ENCODE measurements around the gene SDK1.
A peak's percentile ranks its signal among the peaks of the same experiment; 100 is the strongest.

SDK1 gene

GRCh38 chr7:4003503-4003902, 702.5 kb downstream of the SDK1 start:
- H3K4me1 ChIP-seq (ENCODE audit: insufficient read depth, poor library complexity, severe bottlenecking) = no peaks in the 10 kb centered on the region
- no peak overlapping the region for H3K4me3 ChIP-seq (ENCODE audit: severe bottlenecking)
- no peaks in the 10 kb centered on the region for H3K27me3 ChIP-seq (ENCODE audit: insufficient read depth, poor library complexity, severe bottlenecking)
- ATAC-seq (ENCODE audit: low read depth) = no peak
- H3K36me3 ChIP-seq (ENCODE audit: low read depth) = no peaks in the 10 kb centered on the region
- DNase-seq (ENCODE audit: low spot score) = no peak
- H3K27ac ChIP-seq (ENCODE audit: poor library complexity, severe bottlenecking) = no peak overlapping the region
- no peaks in the 10 kb centered on the region for H3K9me3 ChIP-seq (ENCODE audit: severe bottlenecking)
- no peak for TF ChIP-seq CTCF (IDR thresholded peaks at IDR 0.05; ENCODE audit: poor library complexity, severe bottlenecking)

DNA sequence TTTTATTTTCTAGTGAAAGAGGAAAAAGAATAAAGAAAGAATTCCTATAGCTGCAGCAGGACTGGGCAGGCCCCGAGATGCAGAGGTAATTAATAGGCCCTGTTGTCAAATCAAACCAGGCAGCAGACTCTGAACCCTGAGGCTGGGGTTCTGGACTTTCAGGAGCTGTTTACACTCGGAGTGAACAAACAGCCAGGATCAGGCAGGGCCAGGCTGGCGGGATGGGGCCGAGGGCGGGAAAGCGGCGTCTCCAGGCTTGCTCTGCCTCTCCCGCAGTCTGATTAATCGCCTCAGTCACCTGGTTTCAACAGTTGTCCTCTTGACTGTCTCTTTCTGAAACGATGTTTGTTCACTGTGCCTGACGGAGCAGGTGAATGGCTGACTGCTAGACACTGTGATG, 705.6 kb downstream of the SDK1 start:
- no peak overlapping the region for H3K4me3 ChIP-seq (ENCODE audit: severe bottlenecking)

GRCh38 chr7:4009211-4010060, 708.4 kb downstream of the SDK1 start:
- Histone ChIP-seq H3K27ac (ENCODE audit: poor library complexity, severe bottlenecking) (no peak overlapping the region), H3K27me3 (ENCODE audit: insufficient read depth, poor library complexity, severe bottlenecking) (no peaks in the 10 kb centered on the region), H3K4me3 (ENCODE audit: severe bottlenecking) (no peak overlapping the region), H3K36me3 (ENCODE audit: low read depth) (no peaks in the 10 kb centered on the region), H3K9me3 (ENCODE audit: severe bottlenecking) (no peaks in the 10 kb centered on the region), H3K4me1 (ENCODE audit: insufficient read depth, poor library complexity, severe bottlenecking) (no peaks in the 10 kb centered on the region)
- ATAC-seq (ENCODE audit: low read depth) (no peak), DNase-seq (ENCODE audit: low spot score) (no peak)
- no peak for TF ChIP-seq CTCF (IDR thresholded peaks at IDR 0.05; ENCODE audit: poor library complexity, severe bottlenecking)

More for the DNA sequence above, 705.6 kb downstream of the SDK1 start:
- H3K27me3 ChIP-seq (ENCODE audit: insufficient read depth, poor library complexity, severe bottlenecking) = no peaks in the 10 kb centered on the region
- H3K4me1 ChIP-seq (ENCODE audit: insufficient read depth, poor library complexity, severe bottlenecking) = no peaks in the 10 kb centered on the region
- H3K9me3 ChIP-seq (ENCODE audit: severe bottlenecking) = no peaks in the 10 kb centered on the region
- peak overlapping the region; percentile 10 for H3K27ac ChIP-seq (ENCODE audit: poor library complexity, severe bottlenecking)
- TF ChIP-seq CTCF (IDR thresholded peaks at IDR 0.05; ENCODE audit: poor library complexity, severe bottlenecking) = no peak
- ATAC-seq (ENCODE audit: low read depth) (peak; percentile 77), DNase-seq (ENCODE audit: low spot score) (no peak)
- no peaks in the 10 kb centered on the region for H3K36me3 ChIP-seq (ENCODE audit: low read depth)

DNA sequence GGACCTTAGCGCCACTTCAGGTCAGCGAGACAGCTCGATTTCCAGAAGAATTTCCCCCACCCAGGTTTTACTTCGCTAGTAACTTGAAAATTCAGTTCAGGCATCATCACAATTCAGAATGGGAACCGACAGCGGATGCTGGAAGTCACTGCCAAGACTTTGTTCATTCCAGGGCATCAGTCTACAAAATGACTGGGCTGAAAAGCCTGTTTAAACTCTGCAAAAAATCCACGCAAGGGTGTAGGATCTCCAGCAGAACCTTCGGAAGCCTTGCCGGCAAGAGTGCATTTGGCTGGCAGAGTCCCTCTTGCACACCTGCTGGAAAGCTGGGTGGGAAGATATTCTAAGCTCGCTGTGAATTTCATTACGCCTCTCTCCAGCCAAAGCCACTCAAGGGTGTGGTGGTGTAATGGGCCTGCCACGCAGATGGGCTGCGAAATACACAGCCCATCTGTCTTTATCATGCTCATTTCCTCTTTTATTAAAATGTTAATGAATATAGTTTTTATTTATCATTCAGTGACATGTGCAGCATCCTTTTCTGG, 709.1 kb downstream of the SDK1 start:
- ATAC-seq (ENCODE audit: low read depth) = no peak
- no peak for TF ChIP-seq CTCF (IDR thresholded peaks at IDR 0.05; ENCODE audit: poor library complexity, severe bottlenecking)
- no peak overlapping the region for H3K4me3 ChIP-seq (ENCODE audit: severe bottlenecking)
- no peaks in the 10 kb centered on the region for H3K9me3 ChIP-seq (ENCODE audit: severe bottlenecking)
- no peaks in the 10 kb centered on the region for H3K36me3 ChIP-seq (ENCODE audit: low read depth)
- no peak overlapping the region for H3K27ac ChIP-seq (ENCODE audit: poor library complexity, severe bottlenecking)
- no peak for DNase-seq (ENCODE audit: low spot score)
- no peaks in the 10 kb centered on the region for H3K4me1 ChIP-seq (ENCODE audit: insufficient read depth, poor library complexity, severe bottlenecking)
- H3K27me3 ChIP-seq (ENCODE audit: insufficient read depth, poor library complexity, severe bottlenecking) = no peaks in the 10 kb centered on the region

Data from RWPE2 (cell line).